HepG2 (cell line): ENCODE measurements around the gene FRK. TPM values are rescaled to one million over a fixed set of nuclear protein-coding genes. Genes with fewer than 3 reads are reported as not detected.

ENCODE experiments used
- ATAC-seq: fragments of 200-7000 bp; cut with Tn5 transposase; 3 replicates; pipeline ENCODE4 v1.9.1; 2020; ENCODE audit warnings: mild to moderate bottlenecking, moderate library complexity
- BruUV-seq: library from RNA; stranded (reverse); fragments of 400-500 nt; replicated peaks from 2 replicates; lab custom pipeline; 2021; lab: Mats Ljungman, UMichigan
- CTCF ChIA-PET: fragments of 300-600 bp; formaldehyde crosslinking; extraction: SDS; loops from one replicate; lab custom pipeline; 2021; ENCODE audit warnings: low total read pairs, inconsistent platforms, low intra/inter-chr PET ratio; lab: Yijun Ruan, JAX
- POLR2A ChIA-PET: fragments of 350-600 bp; sonication (Branson Sonifier 250); formaldehyde crosslinking; loops from one replicate; lab custom pipeline; 2020; ENCODE audit warnings: antibody characterized with exemption, inconsistent platforms; lab: Yijun Ruan, JAX
- DNase-seq: peaks from one replicate; pipeline ENCODE4 v3.0.0-alpha.2; 2015; ENCODE audit warnings: low spot score
- FAIRE-seq: peaks from 3 replicates; lab custom pipeline; 2011; peaks lifted over from hg19 to GRCh38; lab: Jason Lieb, UNC
- H2AFZ ChIP-seq: one replicate; pipeline ENCODE4 v1.6.1; 2011; ENCODE audit warnings: low read length, inconsistent platforms
- H3K27ac ChIP-seq: fragments of 300-600 bp; 3 replicates; pipeline ENCODE4 v1.8.0; 2011; ENCODE audit warnings: mixed run types, mild to moderate bottlenecking, mixed read lengths, low read length, inconsistent platforms; ENCODE audit not compliant: insufficient read depth; ENCODE audit errors: extremely low read length
- H3K27me3 ChIP-seq, 2 experiments: fragments of 200-600 bp in 1 of 2; 2 replicates in 1 of 2; 3 replicates in 1 of 2; pipeline versions ENCODE4 v1.6.0 to v1.8.0; 2011; ENCODE audit warnings: low read length in 2 of 2, mild to moderate bottlenecking in 2 of 2, moderate library complexity in 2 of 2, inconsistent platforms in 1 of 2; ENCODE audit not compliant: insufficient read depth in 2 of 2, control insufficient read depth in 1 of 2
- H3K36me3 ChIP-seq, 2 experiments: fragments of 200-600 bp in 1 of 2; replicated peaks in 1 of 2; 2 replicates in 1 of 2; 3 replicates in 1 of 2; pipeline versions ENCODE4 v1.5.1 to v1.8.0; 2011; ENCODE audit warnings: low read length in 2 of 2, inconsistent platforms in 1 of 2; ENCODE audit not compliant: insufficient read depth in 2 of 2, control insufficient read depth in 1 of 2
- H3K4me1 ChIP-seq: 2 replicates; pipeline ENCODE4 v1.5.1; 2012; ENCODE audit warnings: low read length, inconsistent platforms; ENCODE audit not compliant: insufficient read depth
- H3K4me2 ChIP-seq: 2 replicates; pipeline ENCODE4 v1.6.0; 2011; ENCODE audit warnings: low read depth, low read length, inconsistent platforms
- H3K4me3 ChIP-seq, 3 experiments: fragments of 200-600 bp in 1 of 3; sonication (generic), shearing (Covaris generic) in 1 of 3; replicated peaks in 1 of 3; 2 replicates each; pipeline ENCODE4 v1.5.1; 2011 to 2016; ENCODE audit warnings: low read length in 3 of 3, inconsistent platforms in 2 of 3, low read depth in 2 of 3, mild to moderate bottlenecking in 2 of 3, control low read depth in 1 of 3, mixed read lengths in 1 of 3; ENCODE audit not compliant: insufficient read depth in 1 of 3
- H3K79me2 ChIP-seq: one replicate; pipeline ENCODE4 v1.6.1; 2011; ENCODE audit warnings: low read length, inconsistent platforms; ENCODE audit not compliant: insufficient read depth
- H3K9ac ChIP-seq: 2 replicates; pipeline ENCODE4 v1.6.0; 2011; ENCODE audit warnings: mild to moderate bottlenecking, low read depth, low read length, inconsistent platforms; ENCODE audit not compliant: insufficient read depth
- H3K9me3 ChIP-seq: 2 replicates; pipeline ENCODE4 v1.5.1; 2012; ENCODE audit warnings: mild to moderate bottlenecking, low read length
- H4K20me1 ChIP-seq: 2 replicates; pipeline ENCODE4 v1.6.0; 2011; ENCODE audit warnings: inconsistent platforms, mild to moderate bottlenecking, low read length, moderate library complexity; ENCODE audit not compliant: insufficient read depth
- ASH2L ChIP-seq: fragments of 300-600, 200-600 bp; sonication (generic); IDR thresholded peaks from 2 replicates; pipeline ENCODE4 v1.7.0; 2017; ENCODE audit warnings: low read depth, mild to moderate bottlenecking, moderate library complexity, mixed read lengths, low read length; ENCODE audit not compliant: insufficient read length
- GABPA ChIP-seq, 2 experiments: IDR thresholded peaks; 2 replicates each; pipeline ENCODE4 v1.6.1; 2011 to 2016; ENCODE audit warnings: low read depth in 2 of 2, low read length in 1 of 2, missing biosample characterization in 1 of 2, missing genetic modification characterization in 1 of 2
- PLSCR1 ChIP-seq: sonication (generic); formaldehyde crosslinking; IDR thresholded peaks from 2 replicates; pipeline ENCODE4 v1.5.0; 2020; ENCODE audit warnings: missing genetic modification reagents, mild to moderate bottlenecking, borderline replicate concordance
- TCF12 ChIP-seq, 2 experiments: fragments of 450-650 bp in 1 of 2; sonication (generic) in 1 of 2; formaldehyde crosslinking in 1 of 2; IDR thresholded peaks; 2 replicates each; pipeline versions ENCODE4 v1.6.1 to v1.8.0; 2017 to 2022; ENCODE audit warnings: antibody characterized with exemption in 1 of 2, mild to moderate bottlenecking in 1 of 2, missing genetic modification reagents in 1 of 2, moderate library complexity in 1 of 2
- TCF7 ChIP-seq: sonication (generic); IDR thresholded peaks from 2 replicates; pipeline ENCODE4 v1.6.1; 2016; ENCODE audit warnings: antibody characterized with exemption, low read depth
- TFDP1 ChIP-seq: IDR thresholded peaks from 2 replicates; pipeline ENCODE4 v1.6.1; 2016; ENCODE audit warnings: missing compliant biosample characterization, missing genetic modification reagents, borderline replicate concordance
- TRIM22 ChIP-seq: fragments of 450-650 bp; IDR thresholded peaks from 2 replicates; pipeline ENCODE4 v1.6.1; 2017
- ZBTB20 ChIP-seq: sonication (generic); formaldehyde crosslinking; IDR thresholded peaks from 2 replicates; pipeline ENCODE4 v1.8.1; 2023; ENCODE audit warnings: missing genetic modification reagents, low read depth, mild to moderate bottlenecking, borderline replicate concordance
- ZKSCAN8 ChIP-seq: IDR thresholded peaks from 2 replicates; pipeline ENCODE4 v1.6.1; 2016; ENCODE audit warnings: borderline replicate concordance, missing genetic modification reagents, missing compliant biosample characterization
- ZNF121 ChIP-seq: sonication (generic); formaldehyde crosslinking; IDR thresholded peaks from 2 replicates; pipeline ENCODE4 v1.5.0; 2020; ENCODE audit warnings: mild to moderate bottlenecking, missing genetic modification reagents
- ZNF274 ChIP-seq: sonication (generic); formaldehyde crosslinking; IDR thresholded peaks from 2 replicates; pipeline ENCODE4 v1.5.1; 2020; ENCODE audit warnings: mild to moderate bottlenecking, missing genetic modification reagents
- ZNF33B ChIP-seq: sonication (generic); formaldehyde crosslinking; IDR thresholded peaks from 2 replicates; pipeline ENCODE4 v1.5.1; 2020; ENCODE audit warnings: mild to moderate bottlenecking, missing genetic modification reagents
- ZNF749 ChIP-seq: sonication (generic); formaldehyde crosslinking; IDR thresholded peaks from 2 replicates; pipeline ENCODE4 v1.8.0; 2022; ENCODE audit warnings: mild to moderate bottlenecking, missing genetic modification reagents, moderate library complexity, borderline replicate concordance
- ZNF883 ChIP-seq: sonication (generic); formaldehyde crosslinking; IDR thresholded peaks from 2 replicates; pipeline ENCODE4 v1.5.1; 2020; ENCODE audit warnings: mild to moderate bottlenecking, missing genetic modification reagents; ENCODE audit errors: not compliant biosample characterization
- ZSCAN30 ChIP-seq: sonication (generic); formaldehyde crosslinking; IDR thresholded peaks from 2 replicates; pipeline ENCODE4 v1.5.0; 2020; ENCODE audit warnings: mild to moderate bottlenecking, missing genetic modification reagents
- WGBS: methylation state at CpG from one replicate; pipeline ENCODE4 v1.1.6; 2017; ENCODE audit warnings: low lambda C conversion rate; 5-methylcytosine and 5-hydroxymethylcytosine counted together
- in situ Hi-C: cut with HindIII; loops from 2 replicates; pipeline ENCODE4 v1.10.0; 2017; ENCODE audit warnings: low pct_unique_long_range_greater_than_20kb; ENCODE audit not compliant: extremely low pct_ligation_motif_present
- intact Hi-C: fragments of 100-400 bp; cut with micrococcal nuclease; formaldehyde crosslinking; loops from one replicate; pipeline ENCODE4 v1.10.0; 2022; ENCODE audit not compliant: unreplicated experiment
- polyA plus RNA-seq, 8 experiments: library from polyadenylated mRNA; depleted of rRNA in 3 of 8; stranded (reverse) in 7 of 8; unstranded in 1 of 8; fragments of >200 nt; fragmentation: Illumina TruSeq in 4 of 8; extraction: Trizol in 4 of 8; gene quantifications; 2 replicates each; pipeline versions ENCODE4 v1.2.1 to v1.2.3, GENCODE V29; 2011 to 2016; ENCODE audit warnings: low read depth in 4 of 8, missing spikeins in 1 of 8, mixed read lengths in 1 of 8; ENCODE audit not compliant: insufficient read depth in 1 of 8
- total RNA-seq, 5 experiments: library from RNA; depleted of rRNA; stranded (reverse); fragments of >200 nt; fragmentation: Illumina TruSeq; extraction: Trizol; gene quantifications; 2 replicates each; pipeline ENCODE4 v1.2.3, GENCODE V29; 2016; ENCODE audit warnings: low read depth in 1 of 5

FRK gene
- total and polyA plus RNA-seq, 2 of the 13 experiments (the other 11 are each of a cell fraction or from before 2014, with no cell fraction given), result 1.3 to 2.9 TPM

GRCh38 chr6:116030770-116031169 lies 29.9 kb downstream of the FRK start:
- BruUV-seq, result no TSS peak

More at GRCh38 chr6:116030770-116031169, 29.9 kb downstream of the FRK start:
- DNase-seq, result no peak
- CTCF ChIA-PET, result no interaction called here
- Histone ChIP-seq H3K27ac (no peak overlapping the region), H3K4me1 (peaks cover 17% of the 10 kb centered on the region), H3K4me3 (no peak overlapping the region), H3K79me2 (peaks cover 23% of the 10 kb centered on the region), H2AFZ (no peak overlapping the region), H3K27me3 (no peaks in the 10 kb centered on the region), H4K20me1 (no peaks in the 10 kb centered on the region), H3K4me2 (no peak overlapping the region), H3K9ac (no peak overlapping the region), H3K9me3 (no peaks in the 10 kb centered on the region), H3K36me3 (no peaks in the 10 kb centered on the region)
- POLR2A ChIA-PET, result interaction anchor here (0.9 to 1.8 kb wide), 2 partner anchors 14 to 30 kb away, joined by 3 to 6 read pairs; partner anchors contain the start of gene FRK
- FAIRE-seq, result no peak
- in situ Hi-C loops (no loop called here), intact Hi-C loops (no loop called here)
- WGBS, result 34% methylated on average over 1 of the region's 1 CpG
- ATAC-seq, result no peak
- TF ChIP-seq TRIM22 (no peak), ZNF749 (CRISPR knock-in tag) (no peak), ZBTB20 (CRISPR knock-in tag) (no peak), ZNF883 (CRISPR knock-in tag) (no peak), ASH2L (no peak), TCF12 (IDR thresholded peaks at IDR 0.05) (no peak), TCF12 (CRISPR knock-in tag; IDR thresholded peaks at IDR 0.05) (no peak), ZSCAN30 (CRISPR knock-in tag) (no peak), TFDP1 (no peak), ZNF121 (CRISPR knock-in tag) (no peak), ZNF33B (CRISPR knock-in tag) (no peak), TCF7 (no peak), PLSCR1 (no peak), ZKSCAN8 (CRISPR knock-in tag) (no peak), GABPA (IDR thresholded peaks at IDR 0.05; ENCODE audit: low read depth, low read length) (no peak), GABPA (CRISPR knock-in tag; IDR thresholded peaks at IDR 0.05; ENCODE audit: low read depth) (no peak), ZNF274 (CRISPR knock-in tag) (no peak)
